Measurements from ENCODE around the gene FLNC. TPM values are rescaled to one million over a fixed set of nuclear protein-coding genes. Genes with fewer than 3 reads are reported as not detected.

FLNC gene
- total and polyA plus RNA-seq, 2 donors from 2014 or later = 2.8 to 12.2 TPM

DNA sequence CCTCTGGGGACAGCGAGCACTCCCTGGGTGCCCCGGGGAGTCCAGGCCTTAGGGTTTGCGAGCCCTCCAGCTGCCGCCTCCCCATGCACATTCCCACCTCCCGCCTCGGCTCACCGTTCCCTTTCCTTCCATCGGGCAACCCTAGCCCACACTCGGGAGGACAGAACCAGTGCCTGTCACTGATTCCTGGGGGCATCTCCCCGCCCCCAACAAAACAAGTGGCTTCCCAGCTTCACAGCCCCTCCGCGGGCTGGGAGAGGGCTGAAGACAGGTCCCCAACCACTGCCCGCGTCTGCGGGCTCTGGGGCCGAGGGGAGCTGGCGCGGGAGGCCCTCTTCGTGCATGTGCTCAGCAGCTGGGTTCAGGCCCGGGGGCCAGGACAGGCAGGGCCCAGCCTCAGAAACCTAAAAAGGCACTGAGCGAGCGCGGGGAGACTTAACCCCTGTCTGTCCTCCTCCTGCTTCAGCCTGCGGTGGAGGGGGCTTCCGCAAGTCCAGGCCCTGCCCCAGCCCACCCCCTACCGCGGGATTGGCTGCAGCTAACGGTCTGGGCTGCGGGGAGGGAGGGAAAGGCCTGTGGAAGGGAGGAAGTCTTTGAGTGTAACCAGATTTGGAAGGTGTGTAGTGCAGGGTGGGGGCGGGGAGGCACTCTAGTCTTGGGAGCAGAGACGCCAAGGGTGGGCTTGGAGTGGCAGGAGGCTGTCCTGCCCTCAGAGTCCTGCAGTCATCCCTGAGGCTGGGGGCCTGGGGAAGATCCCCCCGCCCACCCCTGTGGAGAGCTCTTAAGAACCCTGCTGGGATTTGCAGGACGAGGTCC lies 1.2 kb downstream of the FLNC start:
- H3K9me3 ChIP-seq (ENCODE audit: control insufficient read depth in 2 of 3, insufficient read depth in 1 of 3, low read length in 3 of 3) = no peaks in the 10 kb centered on the region
- intact Hi-C loops (cut with DNase I) = no loop called here
- peaks cover 0 to 6% (median 0%) of the 10 kb centered on the region in 3 donors for H3K4me1 ChIP-seq (ENCODE audit: control insufficient read depth in 2 of 3, insufficient read depth in 2 of 3, low read depth in 1 of 3, low read length in 3 of 3)
- no peaks in the 10 kb centered on the region for H3K27me3 ChIP-seq (ENCODE audit: control insufficient read depth, insufficient read depth, low read length)
- no peak for FAIRE-seq
- H3K4me3 ChIP-seq (ENCODE audit: low read length in 3 of 3) = peak overlapping the region in 1 of 3 donors; percentile 30
- H3K9ac ChIP-seq (ENCODE audit: low read length in 3 of 3) = no peak overlapping the region
- TF ChIP-seq, protein P1, sequence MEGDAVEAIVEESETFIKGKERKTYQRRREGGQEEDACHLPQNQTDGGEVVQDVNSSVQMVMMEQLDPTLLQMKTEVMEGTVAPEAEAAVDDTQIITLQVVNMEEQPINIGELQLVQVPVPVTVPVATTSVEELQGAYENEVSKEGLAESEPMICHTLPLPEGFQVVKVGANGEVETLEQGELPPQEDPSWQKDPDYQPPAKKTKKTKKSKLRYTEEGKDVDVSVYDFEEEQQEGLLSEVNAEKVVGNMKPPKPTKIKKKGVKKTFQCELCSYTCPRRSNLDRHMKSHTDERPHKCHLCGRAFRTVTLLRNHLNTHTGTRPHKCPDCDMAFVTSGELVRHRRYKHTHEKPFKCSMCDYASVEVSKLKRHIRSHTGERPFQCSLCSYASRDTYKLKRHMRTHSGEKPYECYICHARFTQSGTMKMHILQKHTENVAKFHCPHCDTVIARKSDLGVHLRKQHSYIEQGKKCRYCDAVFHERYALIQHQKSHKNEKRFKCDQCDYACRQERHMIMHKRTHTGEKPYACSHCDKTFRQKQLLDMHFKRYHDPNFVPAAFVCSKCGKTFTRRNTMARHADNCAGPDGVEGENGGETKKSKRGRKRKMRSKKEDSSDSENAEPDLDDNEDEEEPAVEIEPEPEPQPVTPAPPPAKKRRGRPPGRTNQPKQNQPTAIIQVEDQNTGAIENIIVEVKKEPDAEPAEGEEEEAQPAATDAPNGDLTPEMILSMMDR (IDR thresholded peaks at IDR 0.05; ENCODE audit: borderline replicate concordance, extremely low read depth, insufficient read depth) = no peak
- no peaks in the 10 kb centered on the region for H3K36me3 ChIP-seq (ENCODE audit: control insufficient read depth in 2 of 3, insufficient read depth in 3 of 3, low read length in 3 of 3)
- peak; percentile 60 to 84 (median 70) for DNase-seq
- no peak overlapping the region for H3K27ac ChIP-seq (ENCODE audit: low read depth in 2 of 2, low read length in 2 of 2)

DNA sequence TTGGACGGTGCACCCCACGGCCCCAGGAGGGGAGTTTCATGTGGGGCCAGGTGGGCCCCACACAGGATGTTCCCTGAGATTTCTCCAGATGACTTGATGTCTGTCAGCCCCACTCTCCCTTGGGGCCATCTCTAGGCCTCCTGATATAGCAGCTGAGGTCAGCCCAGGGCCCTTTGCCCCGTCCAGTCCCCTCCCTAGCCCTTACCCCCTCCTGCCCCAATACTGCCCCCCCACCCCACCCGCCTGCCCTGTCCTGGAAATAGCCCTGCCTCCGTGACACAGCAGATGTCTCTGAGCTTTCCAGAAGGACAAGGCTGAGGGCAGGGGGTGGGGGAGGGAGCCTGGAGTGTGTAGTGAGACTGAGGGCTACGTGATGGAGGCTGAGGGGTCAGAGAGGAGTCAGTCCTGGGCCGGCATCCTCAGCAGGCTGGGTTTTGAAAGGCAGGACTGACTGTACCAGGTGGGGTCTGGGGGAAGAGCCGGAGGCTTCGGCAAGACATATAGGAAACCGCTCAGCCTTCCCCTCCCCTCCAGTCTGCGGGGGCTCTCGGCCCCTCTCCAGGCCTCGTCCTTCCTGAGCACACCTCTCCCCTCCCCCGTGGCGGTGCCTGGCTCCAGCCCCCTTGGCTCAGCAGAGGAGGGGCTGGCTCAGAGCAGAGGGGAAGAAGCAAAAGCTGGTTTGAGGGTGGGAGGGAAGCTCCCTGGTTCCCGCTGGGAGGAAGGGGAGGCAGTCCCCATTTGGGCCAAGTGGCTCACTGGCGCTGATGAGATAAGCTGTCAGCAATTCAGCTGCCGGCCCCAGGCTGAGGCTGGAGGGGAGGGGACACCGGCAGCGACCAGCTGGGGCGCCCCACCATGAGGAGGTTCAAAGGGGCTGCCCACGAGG lies 2.0 kb downstream of the FLNC start:
- Histone ChIP-seq H3K36me3 (ENCODE audit: control insufficient read depth in 2 of 3, insufficient read depth in 3 of 3, low read length in 3 of 3) (no peaks in the 10 kb centered on the region), H3K4me1 (ENCODE audit: control insufficient read depth in 2 of 3, insufficient read depth in 2 of 3, low read depth in 1 of 3, low read length in 3 of 3) (peaks cover 0 to 6% (median 0%) of the 10 kb centered on the region in 3 donors), H3K27me3 (ENCODE audit: control insufficient read depth, insufficient read depth, low read length) (no peaks in the 10 kb centered on the region), H3K9me3 (ENCODE audit: control insufficient read depth in 2 of 3, insufficient read depth in 1 of 3, low read length in 3 of 3) (no peaks in the 10 kb centered on the region), H3K9ac (ENCODE audit: low read length in 3 of 3) (no peak overlapping the region), H3K4me3 (ENCODE audit: low read length in 3 of 3) (no peak overlapping the region), H3K27ac (ENCODE audit: low read depth in 2 of 2, low read length in 2 of 2) (no peak overlapping the region)
- DNase-seq = peak in 4 of 5 donors; percentile 68 to 85 (median 72)
- TF ChIP-seq, protein P1 (IDR thresholded peaks at IDR 0.05; ENCODE audit: borderline replicate concordance, extremely low read depth, insufficient read depth) = no peak
- intact Hi-C loops (cut with DNase I) = no loop called here
- no peak for FAIRE-seq

DNA sequence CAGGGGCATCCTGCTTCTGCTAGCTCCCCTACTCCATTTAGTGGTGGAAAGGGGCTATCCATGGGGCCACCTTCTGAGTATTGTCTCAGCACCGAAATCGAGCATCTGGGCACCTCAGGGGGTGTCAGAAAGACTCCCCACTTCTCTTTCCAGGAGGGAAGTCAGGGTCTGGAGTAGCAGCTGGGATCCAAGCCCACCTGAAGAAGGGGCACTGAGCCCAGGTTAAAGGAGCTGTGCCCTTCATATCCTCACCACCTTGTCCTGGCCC lies 2.6 kb downstream of the FLNC start:
- Histone ChIP-seq H3K4me1 (ENCODE audit: control insufficient read depth in 2 of 3, insufficient read depth in 2 of 3, low read depth in 1 of 3, low read length in 3 of 3) (peaks cover 0 to 6% (median 0%) of the 10 kb centered on the region in 3 donors), H3K4me3 (ENCODE audit: low read length in 3 of 3) (no peak overlapping the region), H3K9me3 (ENCODE audit: control insufficient read depth in 2 of 3, insufficient read depth in 1 of 3, low read length in 3 of 3) (no peaks in the 10 kb centered on the region), H3K27ac (ENCODE audit: low read depth in 2 of 2, low read length in 2 of 2) (no peak overlapping the region), H3K36me3 (ENCODE audit: control insufficient read depth in 2 of 3, insufficient read depth in 3 of 3, low read length in 3 of 3) (no peaks in the 10 kb centered on the region), H3K27me3 (ENCODE audit: control insufficient read depth, insufficient read depth, low read length) (no peaks in the 10 kb centered on the region), H3K9ac (ENCODE audit: low read length in 3 of 3) (no peak overlapping the region)
- TF ChIP-seq, protein P1 (IDR thresholded peaks at IDR 0.05; ENCODE audit: borderline replicate concordance, extremely low read depth, insufficient read depth) = no peak
- intact Hi-C loops (cut with DNase I) = no loop called here
- no peak for FAIRE-seq
- no peak for DNase-seq

All from kidney (tissue), 14 donors.